ENCODE results near the gene ASB3.
"Not testable (repeated sequence)": the region's sequence is repeated elsewhere in the genome, so short reads cannot be mapped to it uniquely, and the experiment has no call there.

The ASB3 gene

GRCh38 chr2:53823639-53824038 is 36.9 kb upstream of the ASB3 start:
- TF ChIP-seq, protein P1, sequence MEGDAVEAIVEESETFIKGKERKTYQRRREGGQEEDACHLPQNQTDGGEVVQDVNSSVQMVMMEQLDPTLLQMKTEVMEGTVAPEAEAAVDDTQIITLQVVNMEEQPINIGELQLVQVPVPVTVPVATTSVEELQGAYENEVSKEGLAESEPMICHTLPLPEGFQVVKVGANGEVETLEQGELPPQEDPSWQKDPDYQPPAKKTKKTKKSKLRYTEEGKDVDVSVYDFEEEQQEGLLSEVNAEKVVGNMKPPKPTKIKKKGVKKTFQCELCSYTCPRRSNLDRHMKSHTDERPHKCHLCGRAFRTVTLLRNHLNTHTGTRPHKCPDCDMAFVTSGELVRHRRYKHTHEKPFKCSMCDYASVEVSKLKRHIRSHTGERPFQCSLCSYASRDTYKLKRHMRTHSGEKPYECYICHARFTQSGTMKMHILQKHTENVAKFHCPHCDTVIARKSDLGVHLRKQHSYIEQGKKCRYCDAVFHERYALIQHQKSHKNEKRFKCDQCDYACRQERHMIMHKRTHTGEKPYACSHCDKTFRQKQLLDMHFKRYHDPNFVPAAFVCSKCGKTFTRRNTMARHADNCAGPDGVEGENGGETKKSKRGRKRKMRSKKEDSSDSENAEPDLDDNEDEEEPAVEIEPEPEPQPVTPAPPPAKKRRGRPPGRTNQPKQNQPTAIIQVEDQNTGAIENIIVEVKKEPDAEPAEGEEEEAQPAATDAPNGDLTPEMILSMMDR (conservative IDR thresholded peaks at IDR 0.05), result peak; percentile 19; the same call in 1 of the 2 replicates
- not testable (repeated sequence) for H3K27ac ChIP-seq

- H3K27ac ChIP-seq, result no peak overlapping the region
- TF ChIP-seq, protein P1 (conservative IDR thresholded peaks at IDR 0.05), result no peak
Observed at GRCh38 chr2:53821810-53822209, 35.1 kb upstream of the ASB3 start.

- TF ChIP-seq, protein P1 (conservative IDR thresholded peaks at IDR 0.05), result no peak
Observed at GRCh38 chr2:53820711-53821110, 34.0 kb upstream of the ASB3 start.

GRCh38 chr2:53820048-53820447 is 33.3 kb upstream of the ASB3 start:
- no peak overlapping the region for H3K27ac ChIP-seq
- TF ChIP-seq, protein P1 (conservative IDR thresholded peaks at IDR 0.05), result no peak

More at GRCh38 chr2:53820711-53821110, 34.0 kb upstream of the ASB3 start:
- no peak overlapping the region for H3K27ac ChIP-seq

DNA sequence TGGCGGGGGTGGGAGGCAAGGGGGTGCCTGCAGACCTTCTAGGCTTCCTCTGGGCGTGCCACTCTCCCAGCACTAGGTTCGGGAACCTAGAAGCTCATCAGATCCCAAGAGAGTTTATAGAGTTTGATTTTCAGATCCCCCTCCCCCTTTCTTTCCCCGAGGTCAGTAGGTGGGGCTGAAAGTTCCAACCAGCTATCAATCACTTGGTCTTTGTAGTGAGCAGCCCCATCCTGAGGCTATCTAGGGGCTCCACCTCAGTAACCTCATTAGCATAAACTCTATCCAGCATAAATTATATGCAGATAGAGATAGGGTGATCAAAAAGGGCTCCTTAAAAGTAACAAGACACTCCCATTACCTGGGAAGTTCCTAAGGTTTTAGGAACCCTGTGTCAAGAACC is 32.9 kb upstream of the ASB3 start:
- TF ChIP-seq, protein P1 (conservative IDR thresholded peaks at IDR 0.05), result no peak

DNA sequence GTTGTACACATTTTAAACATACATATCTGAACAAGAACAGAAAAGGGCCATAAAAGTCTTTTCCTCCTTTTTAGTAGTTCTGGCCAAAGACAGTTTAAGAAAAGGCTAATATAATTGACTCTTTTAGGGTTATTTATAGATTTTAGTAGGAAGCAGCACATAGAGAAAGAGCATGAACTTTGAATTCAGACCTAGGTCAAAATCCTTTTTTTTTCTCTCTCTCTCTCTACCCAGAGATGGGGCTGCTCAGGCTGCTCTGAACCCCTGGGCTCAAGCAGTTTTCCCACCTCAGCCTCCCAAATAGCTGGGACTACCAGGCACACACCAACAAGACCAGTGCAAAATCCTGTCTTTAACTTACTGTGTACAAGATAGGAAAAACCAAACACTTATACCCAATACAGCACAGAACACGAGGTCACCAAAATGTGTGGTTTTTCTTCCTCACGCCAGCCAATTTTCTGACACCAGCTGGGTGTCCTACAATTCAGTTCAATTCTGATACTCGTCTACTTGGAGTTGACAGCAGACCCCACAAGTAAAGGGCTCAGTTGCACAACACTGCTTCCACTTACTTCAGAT is 32.2 kb upstream of the ASB3 start:
- TF ChIP-seq, protein P1 (conservative IDR thresholded peaks at IDR 0.05), result no peak
- no peak overlapping the region for H3K27ac ChIP-seq

More for the DNA sequence above, 32.9 kb upstream of the ASB3 start:
- no peak overlapping the region for H3K27ac ChIP-seq

GRCh38 chr2:53813151-53813550 is 26.4 kb upstream of the ASB3 start:
- H3K27ac ChIP-seq, result no peak overlapping the region
- TF ChIP-seq, protein P1 (conservative IDR thresholded peaks at IDR 0.05), result no peak
